ENCODE results near the gene KCNJ3.

- TF ChIP-seq CTCF (IDR thresholded peaks at IDR 0.05) = no peak
- TF ChIP-seq POLR2A (IDR thresholded peaks at IDR 0.05) = no peak
- TF ChIP-seq POLR2AphosphoS5 (IDR thresholded peaks at IDR 0.05) = no peak
- no peak for TF ChIP-seq EP300 (IDR thresholded peaks at IDR 0.05)
Observed at GRCh38 chr2:154655499-154655898, 43.0 kb upstream of the KCNJ3 start.
